Ishikawa (cell line): ENCODE measurements around the gene CPED1.

Source experiments
- CEBPB ChIP-seq: IDR thresholded peaks from 2 replicates; pipeline ENCODE4 v1.6.1; 2012
- CREB1 ChIP-seq: IDR thresholded peaks from 2 replicates; pipeline ENCODE4 v1.6.1; 2012; ENCODE audit warnings: low read depth
- EGR1 ChIP-seq: IDR thresholded peaks from 2 replicates; pipeline ENCODE4 v1.6.1; 2012
- EP300 ChIP-seq: IDR thresholded peaks from 2 replicates; pipeline ENCODE4 v1.6.1; 2012; ENCODE audit warnings: borderline replicate concordance
- FOXM1 ChIP-seq: IDR thresholded peaks from 2 replicates; pipeline ENCODE4 v1.6.1; 2012; ENCODE audit warnings: low read depth, borderline replicate concordance
- NFIC ChIP-seq: IDR thresholded peaks from 2 replicates; pipeline ENCODE4 v1.6.1; 2012
- RAD21 ChIP-seq: IDR thresholded peaks from 2 replicates; pipeline ENCODE4 v1.6.1; 2012; ENCODE audit warnings: low read depth
- TAF1 ChIP-seq: IDR thresholded peaks from 2 replicates; pipeline ENCODE4 v1.6.1; 2012; ENCODE audit warnings: low read depth, mild to moderate bottlenecking
- TCF12 ChIP-seq: IDR thresholded peaks from 2 replicates; pipeline ENCODE4 v1.6.1; 2012; ENCODE audit warnings: low read depth
- TEAD4 ChIP-seq: IDR thresholded peaks from 2 replicates; pipeline ENCODE4 v1.6.1; 2012
- YY1 ChIP-seq: IDR thresholded peaks from 2 replicates; pipeline ENCODE4 v1.6.1; 2012; ENCODE audit warnings: low read depth
- ZBTB7A ChIP-seq: IDR thresholded peaks from 2 replicates; pipeline ENCODE4 v1.6.1; 2012; ENCODE audit warnings: low read depth
- TF ChIP-seq, protein P1 (sequence below): IDR thresholded peaks from 2 replicates; pipeline ENCODE4 v1.6.1; 2012
- TF ChIP-seq, protein P2 (sequence below): IDR thresholded peaks from 2 replicates; pipeline ENCODE4 v1.6.1; 2012; ENCODE audit warnings: low read depth, mild to moderate bottlenecking
- TF ChIP-seq, protein P3 (sequence below): IDR thresholded peaks from 2 replicates; pipeline ENCODE4 v1.6.1; 2012

The CPED1 gene

DNA sequence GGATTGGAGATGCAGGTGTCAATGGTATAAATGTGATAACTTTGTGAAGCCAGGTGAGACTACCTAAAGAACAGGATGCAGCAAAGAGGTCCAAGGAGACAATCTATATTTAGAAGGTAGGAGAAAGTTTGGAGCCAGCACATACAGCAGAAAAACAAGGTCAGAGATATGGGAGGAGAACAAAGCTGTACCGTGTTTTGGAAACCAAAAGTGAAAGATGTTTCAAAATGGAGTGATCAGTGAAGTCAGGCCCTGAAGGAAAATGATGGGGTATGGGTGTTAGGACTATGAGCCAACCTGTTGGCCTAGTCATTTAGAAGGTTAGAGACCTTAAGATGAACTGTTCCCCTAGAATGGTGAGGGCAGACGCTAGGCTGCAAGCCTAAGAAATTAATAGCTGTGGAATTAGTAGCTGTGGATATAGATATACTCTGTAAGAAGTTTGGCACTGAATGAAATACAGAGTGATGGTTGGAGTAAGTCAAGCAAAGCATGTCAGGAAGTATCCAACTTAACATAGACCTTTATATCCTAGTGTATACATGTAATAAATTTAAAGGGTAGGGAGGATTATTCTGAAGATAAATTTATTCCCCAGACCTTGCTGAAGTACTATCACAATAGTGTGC lies 190.5 kb downstream of the CPED1 start:
- no peak for TF ChIP-seq YY1
- TF ChIP-seq EP300, result no peak
- no peak for TF ChIP-seq ZBTB7A
- TF ChIP-seq, protein P1, sequence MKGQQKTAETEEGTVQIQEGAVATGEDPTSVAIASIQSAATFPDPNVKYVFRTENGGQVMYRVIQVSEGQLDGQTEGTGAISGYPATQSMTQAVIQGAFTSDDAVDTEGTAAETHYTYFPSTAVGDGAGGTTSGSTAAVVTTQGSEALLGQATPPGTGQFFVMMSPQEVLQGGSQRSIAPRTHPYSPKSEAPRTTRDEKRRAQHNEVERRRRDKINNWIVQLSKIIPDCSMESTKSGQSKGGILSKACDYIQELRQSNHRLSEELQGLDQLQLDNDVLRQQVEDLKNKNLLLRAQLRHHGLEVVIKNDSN, result no peak
- TF ChIP-seq EGR1, result no peak

DNA sequence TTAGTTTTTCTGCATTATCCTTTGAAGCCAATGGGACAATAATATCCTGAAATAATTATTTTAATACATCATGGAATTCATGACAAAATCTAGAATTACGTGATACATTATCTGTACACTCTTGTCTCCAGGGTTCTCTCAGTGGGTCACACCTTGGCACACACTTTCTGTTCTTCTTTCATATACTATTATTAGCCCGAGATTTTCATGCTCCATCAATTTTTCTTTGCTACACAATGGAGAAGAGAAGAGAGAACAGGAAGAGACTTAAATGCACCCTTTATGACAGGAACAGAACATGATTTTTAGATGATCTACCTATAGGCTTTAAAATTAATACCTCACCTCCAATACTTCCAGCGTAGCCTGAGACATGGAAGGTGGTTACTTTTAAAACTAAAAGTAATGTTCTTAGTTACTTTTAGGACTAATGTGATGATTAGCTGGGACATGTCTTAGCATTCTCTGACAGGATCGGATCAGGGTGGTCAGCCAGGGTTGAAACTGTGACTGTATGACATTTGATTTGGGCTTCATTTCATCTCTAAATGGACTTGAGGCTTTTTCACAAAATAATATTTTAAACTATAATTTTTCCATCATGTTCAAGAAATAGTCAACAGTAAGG lies 192.0 kb downstream of the CPED1 start:
- TF ChIP-seq YY1 (no peak), CREB1 (no peak), TCF12 (no peak), EP300 (no peak), NFIC (no peak), RAD21 (no peak)
- TF ChIP-seq, protein P1, result no peak

DNA sequence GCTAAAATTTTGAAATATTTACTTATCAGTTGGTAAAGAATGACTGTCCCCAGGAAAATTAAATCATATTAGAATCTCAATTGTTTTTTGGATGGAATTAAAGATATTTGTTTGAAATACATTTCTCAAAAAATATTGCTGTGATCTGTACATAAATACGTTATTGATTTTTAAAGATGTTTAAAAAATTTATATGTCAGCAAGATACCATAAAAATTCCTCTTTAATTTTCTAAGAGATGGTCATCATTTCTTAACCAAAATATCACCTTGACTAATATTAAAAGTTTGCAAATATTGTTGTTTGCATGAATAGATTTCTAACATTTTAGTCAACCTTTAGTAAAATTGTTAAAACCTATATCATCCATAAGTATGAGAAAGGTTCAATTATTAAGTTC lies 192.8 kb downstream of the CPED1 start:
- TF ChIP-seq FOXM1 (no peak), TAF1 (no peak), YY1 (no peak)

DNA sequence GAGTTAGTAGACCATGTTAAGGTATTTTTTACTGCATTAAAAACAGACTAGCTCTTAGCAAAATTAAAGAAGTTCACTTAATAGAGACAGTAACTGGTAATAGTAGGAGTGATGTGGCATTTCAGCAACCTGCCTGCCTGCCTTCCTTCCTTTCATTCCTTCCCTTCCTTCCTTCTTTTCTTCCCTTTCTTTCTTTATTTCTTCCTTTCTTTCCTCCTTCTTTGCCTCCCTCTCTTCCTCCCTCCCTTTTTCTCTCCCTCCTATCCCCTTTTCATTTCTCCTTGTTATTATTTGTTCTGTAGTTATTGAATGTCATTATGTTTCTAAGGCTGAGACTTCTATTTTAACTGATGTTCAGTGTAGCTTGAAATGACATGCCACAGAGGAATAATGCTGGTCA lies 193.8 kb downstream of the CPED1 start:
- TF ChIP-seq TAF1, result no peak
- TF ChIP-seq FOXM1, result no peak
- TF ChIP-seq, protein P1, result no peak
- TF ChIP-seq, protein P2, sequence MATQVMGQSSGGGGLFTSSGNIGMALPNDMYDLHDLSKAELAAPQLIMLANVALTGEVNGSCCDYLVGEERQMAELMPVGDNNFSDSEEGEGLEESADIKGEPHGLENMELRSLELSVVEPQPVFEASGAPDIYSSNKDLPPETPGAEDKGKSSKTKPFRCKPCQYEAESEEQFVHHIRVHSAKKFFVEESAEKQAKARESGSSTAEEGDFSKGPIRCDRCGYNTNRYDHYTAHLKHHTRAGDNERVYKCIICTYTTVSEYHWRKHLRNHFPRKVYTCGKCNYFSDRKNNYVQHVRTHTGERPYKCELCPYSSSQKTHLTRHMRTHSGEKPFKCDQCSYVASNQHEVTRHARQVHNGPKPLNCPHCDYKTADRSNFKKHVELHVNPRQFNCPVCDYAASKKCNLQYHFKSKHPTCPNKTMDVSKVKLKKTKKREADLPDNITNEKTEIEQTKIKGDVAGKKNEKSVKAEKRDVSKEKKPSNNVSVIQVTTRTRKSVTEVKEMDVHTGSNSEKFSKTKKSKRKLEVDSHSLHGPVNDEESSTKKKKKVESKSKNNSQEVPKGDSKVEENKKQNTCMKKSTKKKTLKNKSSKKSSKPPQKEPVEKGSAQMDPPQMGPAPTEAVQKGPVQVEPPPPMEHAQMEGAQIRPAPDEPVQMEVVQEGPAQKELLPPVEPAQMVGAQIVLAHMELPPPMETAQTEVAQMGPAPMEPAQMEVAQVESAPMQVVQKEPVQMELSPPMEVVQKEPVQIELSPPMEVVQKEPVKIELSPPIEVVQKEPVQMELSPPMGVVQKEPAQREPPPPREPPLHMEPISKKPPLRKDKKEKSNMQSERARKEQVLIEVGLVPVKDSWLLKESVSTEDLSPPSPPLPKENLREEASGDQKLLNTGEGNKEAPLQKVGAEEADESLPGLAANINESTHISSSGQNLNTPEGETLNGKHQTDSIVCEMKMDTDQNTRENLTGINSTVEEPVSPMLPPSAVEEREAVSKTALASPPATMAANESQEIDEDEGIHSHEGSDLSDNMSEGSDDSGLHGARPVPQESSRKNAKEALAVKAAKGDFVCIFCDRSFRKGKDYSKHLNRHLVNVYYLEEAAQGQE, result no peak

DNA sequence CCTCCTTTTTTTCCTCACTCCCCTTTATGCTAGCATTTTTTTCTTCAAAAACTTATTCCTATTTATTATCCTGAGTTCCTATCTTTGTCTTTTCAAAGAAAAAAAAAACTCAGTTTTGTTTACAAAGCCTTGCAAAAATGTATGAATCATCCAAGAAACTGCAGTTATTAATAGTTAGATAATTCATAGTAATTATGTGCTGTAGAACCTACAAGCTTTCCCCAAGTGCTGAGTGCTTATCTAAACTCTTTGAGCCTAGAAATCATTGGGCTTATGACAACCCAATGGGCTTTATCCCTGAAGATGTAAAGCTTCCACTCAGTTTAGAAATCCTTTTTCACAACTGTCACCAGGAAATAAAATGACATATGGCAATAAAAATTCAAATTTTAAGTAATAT lies 194.4 kb downstream of the CPED1 start:
- TF ChIP-seq YY1, result no peak

DNA sequence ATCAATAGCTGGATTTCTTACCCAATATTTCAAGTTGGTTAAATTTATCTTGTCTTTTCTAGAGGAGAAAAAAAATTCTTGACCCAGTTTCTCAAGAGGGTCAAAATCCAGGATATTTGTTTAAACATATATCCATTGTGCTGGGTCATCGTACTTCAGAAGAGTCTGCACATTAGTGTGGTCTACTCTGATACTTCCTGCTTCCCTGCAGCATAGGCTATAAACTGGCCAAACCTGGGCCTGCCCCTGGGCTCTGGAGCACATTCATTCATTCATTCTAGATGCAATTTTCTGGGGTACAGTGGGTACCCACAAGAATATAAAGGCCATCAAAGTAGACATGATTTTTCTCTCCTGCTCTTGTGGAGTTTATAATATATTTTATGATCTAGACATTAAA lies 198.2 kb downstream of the CPED1 start:
- TF ChIP-seq RAD21, result no peak

DNA sequence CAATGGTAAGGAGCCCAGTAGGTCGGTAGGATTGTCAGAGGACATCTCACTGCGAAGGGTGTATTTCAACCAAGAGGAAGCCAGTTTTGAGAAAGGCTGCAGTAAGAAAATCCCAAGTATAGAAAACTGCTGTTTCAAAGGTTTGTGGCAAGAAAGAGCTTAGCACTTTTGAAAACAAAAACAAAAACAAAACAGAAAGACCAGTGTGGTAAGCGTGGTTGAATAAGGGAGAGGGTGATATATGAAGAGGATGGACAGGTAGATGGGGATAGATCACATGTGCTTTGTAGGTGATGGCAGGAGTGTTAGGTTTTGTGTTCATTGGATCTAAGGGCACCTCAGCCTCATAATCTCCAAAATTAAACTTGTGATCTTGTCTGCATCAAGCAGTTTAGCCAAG lies 198.7 kb downstream of the CPED1 start:
- TF ChIP-seq TAF1, result no peak
- TF ChIP-seq FOXM1, result no peak
- no peak for TF ChIP-seq NFIC
- no peak for TF ChIP-seq EGR1
- no peak for TF ChIP-seq TEAD4
- no peak for TF ChIP-seq YY1
- TF ChIP-seq CREB1, result no peak
- TF ChIP-seq CEBPB, result no peak
- TF ChIP-seq TCF12, result no peak
- TF ChIP-seq, protein P2, result no peak
- TF ChIP-seq, protein P3, sequence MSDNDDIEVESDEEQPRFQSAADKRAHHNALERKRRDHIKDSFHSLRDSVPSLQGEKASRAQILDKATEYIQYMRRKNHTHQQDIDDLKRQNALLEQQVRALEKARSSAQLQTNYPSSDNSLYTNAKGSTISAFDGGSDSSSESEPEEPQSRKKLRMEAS, result no peak
- no peak for TF ChIP-seq RAD21
- no peak for TF ChIP-seq EP300
- TF ChIP-seq, protein P1, result no peak
- TF ChIP-seq ZBTB7A, result no peak
